HG03442 (cell line): ENCODE data around the gene LIMK1.

Experiments
- ATAC-seq: cut with Tn5 transposase; IDR thresholded peaks from one replicate; pipeline ENCODE4 v1.9.1; 2021; ENCODE audit warnings: mild to moderate bottlenecking, moderate library complexity; ENCODE audit not compliant: unreplicated experiment

LIMK1 gene

GRCh38 chr7:74053589-74054186 is 29.9 kb upstream of the LIMK1 start:
- no peak for ATAC-seq

DNA sequence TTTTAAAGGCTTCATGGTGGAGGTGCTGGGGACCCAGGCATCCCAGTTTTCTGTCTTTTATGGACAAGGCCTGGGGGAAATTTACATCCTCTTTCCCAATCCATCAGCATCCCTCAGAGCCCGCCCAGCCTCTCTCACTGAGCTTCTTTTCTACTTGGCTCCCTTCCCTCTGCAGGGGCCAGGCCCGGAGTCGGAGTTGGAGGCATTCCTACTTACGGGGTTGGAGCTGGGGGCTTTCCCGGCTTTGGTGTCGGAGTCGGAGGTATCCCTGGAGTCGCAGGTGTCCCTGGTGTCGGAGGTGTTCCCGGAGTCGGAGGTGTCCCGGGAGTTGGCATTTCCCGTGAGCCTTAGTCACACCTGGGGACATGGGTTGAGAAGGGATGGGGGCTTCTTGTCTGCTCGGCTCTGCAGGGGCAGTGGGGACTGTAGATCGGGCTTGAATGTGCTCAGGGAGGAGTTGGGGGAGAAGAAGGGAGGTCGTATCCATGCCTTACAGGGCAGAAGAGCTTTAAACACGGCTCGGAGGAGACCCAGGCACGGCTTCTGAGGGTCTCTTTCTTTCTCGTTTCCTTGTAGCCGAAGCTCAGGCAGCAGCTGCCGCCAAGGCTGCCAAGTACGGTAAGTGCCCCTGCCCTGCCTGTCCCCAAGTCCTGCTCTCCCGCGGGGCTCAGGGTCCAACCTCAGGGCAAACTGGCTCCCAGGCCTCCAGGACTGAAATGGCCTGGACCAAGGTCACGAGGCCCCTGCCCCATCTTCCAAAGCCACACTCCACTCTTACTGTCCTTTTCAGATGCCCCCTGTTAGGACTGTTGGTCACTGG is 27.3 kb upstream of the LIMK1 start:
- ATAC-seq: no peak

DNA sequence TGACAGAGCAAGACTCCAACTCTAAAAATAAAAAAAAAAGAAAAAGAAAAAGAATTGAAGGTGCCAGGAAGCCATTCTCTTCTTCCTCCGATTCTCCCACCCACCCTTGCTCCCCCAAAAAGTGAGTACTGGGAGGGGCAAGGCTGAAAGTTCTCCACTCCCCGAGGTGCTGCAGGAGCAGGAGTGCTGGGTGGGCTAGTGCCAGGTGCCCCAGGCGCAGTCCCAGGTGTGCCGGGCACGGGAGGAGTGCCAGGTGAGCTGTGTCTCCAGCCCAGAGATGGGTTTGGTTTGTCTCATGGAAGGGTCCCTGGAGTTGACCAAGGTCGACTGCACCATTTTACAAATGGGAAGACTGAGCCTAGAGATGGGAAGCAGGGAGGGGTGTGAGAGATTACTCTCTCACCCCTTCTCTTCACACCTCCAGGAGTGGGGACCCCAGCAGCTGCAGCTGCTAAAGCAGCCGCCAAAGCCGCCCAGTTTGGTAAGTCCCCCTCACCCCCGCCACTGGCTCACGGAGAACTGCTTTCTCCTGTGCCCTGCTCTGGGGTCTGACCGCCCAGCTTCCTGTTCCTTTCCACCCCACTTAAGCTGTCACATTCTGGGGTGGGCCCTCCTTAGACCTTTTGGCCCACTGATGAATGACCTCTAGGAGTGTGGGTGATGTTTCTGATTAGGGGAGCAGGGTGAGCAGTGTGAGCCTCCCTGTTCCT is 26.2 kb upstream of the LIMK1 start:
- ATAC-seq: no peak

- ATAC-seq: no peak
Observed at GRCh38 chr7:74057987-74058386, 25.6 kb upstream of the LIMK1 start.

DNA sequence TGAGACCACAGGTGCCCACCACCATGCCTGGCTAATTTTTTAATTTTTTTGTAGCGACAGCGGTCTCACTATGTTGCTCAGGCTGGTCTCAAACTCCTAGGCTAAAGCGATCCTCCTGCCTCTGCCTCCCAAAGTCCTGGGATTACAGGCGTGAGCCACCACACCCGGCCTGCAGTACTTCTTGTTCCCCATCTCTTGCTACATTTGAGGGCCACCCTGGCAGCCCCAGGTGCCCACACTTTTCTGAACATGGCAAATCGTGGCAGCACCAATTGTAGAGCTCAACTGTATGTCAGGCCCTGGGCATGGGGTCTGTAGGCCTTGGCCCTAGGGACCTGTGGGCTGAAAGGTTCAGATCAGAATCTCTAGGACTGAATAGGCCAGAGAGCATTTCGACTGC is 25.1 kb upstream of the LIMK1 start:
- ATAC-seq: no peak

- ATAC-seq: no peak
Observed at GRCh38 chr7:74059037-74059436, 24.6 kb upstream of the LIMK1 start.

GRCh38 chr7:74059681-74060588 is 23.7 kb upstream of the LIMK1 start:
- no peak for ATAC-seq

- ATAC-seq: peak; percentile 69
Observed at GRCh38 chr7:74061840-74062539, 21.6 kb upstream of the LIMK1 start.

DNA sequence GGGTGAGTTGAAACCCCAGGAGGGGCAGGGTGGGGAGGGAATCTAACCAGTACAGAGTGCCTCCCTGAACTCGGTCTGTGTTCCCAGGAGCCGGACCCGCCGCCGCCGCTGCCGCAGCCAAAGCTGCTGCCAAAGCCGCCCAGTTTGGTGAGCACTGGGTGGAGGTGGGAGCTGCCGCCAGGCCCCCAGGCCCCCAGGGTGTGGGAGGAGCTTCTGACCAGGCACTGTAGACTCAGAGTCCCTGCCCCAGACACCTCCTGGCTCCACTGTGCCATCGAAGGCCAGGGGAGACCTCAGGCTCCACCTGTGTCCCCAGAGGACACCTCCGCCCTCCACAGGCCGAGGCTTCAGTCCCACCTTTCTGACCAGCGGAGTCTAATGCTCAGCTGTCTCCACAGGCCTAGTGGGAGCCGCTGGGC is 20.4 kb upstream of the LIMK1 start:
- no peak for ATAC-seq

- no peak for ATAC-seq
Observed at GRCh38 chr7:74063646-74064045, 20.0 kb upstream of the LIMK1 start.

GRCh38 chr7:74064696-74065095 is 18.9 kb upstream of the LIMK1 start:
- no peak for ATAC-seq

DNA sequence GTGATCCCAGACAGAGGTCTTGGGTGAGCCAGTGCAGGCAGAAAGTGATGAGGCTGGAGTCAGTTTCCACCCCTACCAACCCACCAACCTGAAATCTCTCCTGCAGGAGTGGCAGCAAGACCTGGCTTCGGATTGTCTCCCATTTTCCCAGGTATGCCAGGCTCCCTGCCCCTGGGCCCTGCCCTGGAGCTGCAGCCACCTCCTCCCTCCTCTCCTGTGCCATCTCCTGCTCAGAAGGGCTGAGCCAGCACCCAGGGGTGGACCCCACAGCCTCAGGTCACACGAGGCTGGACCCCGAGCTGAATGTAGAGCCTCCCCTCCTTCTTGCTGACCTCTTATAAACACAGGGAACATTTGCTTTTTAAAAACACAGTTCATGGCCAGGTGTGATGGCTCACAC is 17.0 kb upstream of the LIMK1 start:
- no peak for ATAC-seq

DNA sequence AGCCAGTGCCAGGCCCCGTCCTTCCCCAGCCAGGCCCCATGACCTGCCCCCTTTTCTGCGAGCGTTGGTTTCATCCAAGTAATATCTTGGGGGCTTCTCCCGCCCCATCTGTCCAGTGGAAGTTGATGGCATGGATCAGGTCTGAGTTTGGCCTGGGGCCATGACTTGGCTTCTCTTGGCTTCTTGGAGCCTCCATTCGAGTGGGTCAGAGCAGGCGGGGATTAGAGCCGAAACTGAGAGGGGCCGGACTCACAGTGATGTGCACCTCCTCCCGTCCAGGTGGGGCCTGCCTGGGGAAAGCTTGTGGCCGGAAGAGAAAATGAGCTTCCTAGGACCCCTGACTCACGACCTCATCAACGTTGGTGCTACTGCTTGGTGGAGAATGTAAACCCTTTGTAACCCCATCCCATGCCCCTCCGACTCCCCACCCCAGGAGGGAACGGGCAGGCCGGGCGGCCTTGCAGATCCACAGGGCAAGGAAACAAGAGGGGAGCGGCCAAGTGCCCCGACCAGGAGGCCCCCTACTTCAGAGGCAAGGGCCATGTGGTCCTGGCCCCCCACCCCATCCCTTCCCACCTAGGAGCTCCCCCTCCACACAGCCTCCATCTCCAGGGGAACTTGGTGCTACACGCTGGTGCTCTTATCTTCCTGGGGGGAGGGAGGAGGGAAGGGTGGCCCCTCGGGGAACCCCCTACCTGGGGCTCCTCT is 15.1 kb upstream of the LIMK1 start:
- ATAC-seq: no peak

GRCh38 chr7:74069086-74069541 is 14.5 kb upstream of the LIMK1 start:
- no peak for ATAC-seq

DNA sequence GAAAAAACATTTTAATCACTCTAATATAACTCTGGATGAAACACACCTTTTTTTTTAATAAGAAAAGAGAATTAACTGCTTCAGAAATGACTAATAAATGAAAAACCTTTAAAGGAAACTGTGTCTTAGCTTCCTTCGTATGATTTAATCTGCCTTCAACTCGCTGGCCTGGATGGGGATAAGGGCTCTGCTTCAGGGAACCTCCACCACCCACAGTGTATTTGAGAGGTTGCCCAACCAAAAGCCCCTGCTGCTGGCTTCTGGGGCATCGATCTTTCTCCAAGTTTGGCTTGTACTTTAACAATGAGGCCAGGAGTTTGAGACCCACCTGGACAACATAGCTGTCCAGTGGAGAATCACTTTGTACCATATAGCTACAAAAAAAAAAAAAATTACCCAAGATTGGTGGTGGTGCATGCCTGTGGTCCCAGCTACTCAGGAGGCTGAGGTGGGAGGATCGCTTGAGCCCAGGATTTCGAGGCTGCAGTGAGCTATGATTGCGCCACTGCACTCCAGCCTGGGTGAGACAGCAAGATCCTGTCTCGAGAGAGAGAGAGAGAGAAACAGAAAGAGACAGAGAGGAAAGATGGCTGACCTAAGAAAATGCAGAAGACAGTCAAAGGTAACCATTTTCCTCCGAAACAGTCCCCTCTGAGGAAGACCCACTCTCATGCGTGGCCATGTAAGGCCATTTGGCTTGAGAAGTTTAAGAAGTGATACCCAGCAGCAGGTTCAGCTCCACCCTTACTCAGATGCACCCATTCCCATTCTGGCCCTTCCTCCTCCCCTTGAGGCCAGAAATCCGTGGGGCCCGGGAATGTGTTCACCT is 13.6 kb upstream of the LIMK1 start:
- ATAC-seq: no peak

DNA sequence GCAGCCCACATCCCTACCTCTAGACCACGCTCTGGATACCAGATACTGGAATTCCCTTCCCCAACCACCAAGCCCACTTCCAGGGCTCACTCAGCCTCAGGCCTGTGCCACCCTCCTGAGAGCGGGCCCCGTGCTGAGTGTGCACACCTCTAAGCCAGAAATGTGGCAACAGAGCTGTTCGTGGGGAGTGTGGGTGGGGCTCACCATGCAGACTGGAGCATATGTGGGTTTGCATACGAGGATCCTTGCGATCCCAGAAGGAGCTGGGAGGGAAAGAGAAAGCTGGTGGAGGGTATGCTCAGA is 13.0 kb upstream of the LIMK1 start:
- ATAC-seq: no peak

DNA sequence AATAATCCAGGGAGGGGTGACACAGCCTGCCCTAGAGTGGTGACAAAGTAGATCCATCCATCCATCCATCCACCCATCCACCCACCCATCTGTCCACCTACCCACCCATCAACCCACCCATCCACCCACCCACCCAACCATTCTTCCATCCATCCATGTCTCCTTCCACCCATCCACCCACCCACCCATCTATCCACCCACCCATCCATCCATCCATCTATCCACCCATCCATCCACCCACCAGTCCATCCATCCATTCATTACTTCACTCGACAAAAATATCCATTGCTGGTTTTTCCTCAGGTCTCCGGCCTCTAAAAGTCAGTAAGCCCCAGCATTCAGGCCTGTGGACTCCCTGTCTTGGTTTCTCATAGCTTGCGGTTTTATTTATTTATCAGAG is 12.5 kb upstream of the LIMK1 start:
- no peak for ATAC-seq

- no peak for ATAC-seq
Observed at GRCh38 chr7:74074770-74075169, 8.8 kb upstream of the LIMK1 start.

GRCh38 chr7:74078461-74078860 is 5.1 kb upstream of the LIMK1 start:
- ATAC-seq: no peak
